Mononuclear cell (primary cell): ENCODE data around the gene COX7C. TPM values are rescaled to one million over a fixed set of nuclear protein-coding genes. Genes with fewer than 3 reads are reported as not detected.
"Not testable (repeated sequence)": the region's sequence is repeated elsewhere in the genome, so short reads cannot be mapped to it uniquely, and the experiment has no call there.

Source experiments
- H3K27me3 ChIP-seq: 2 replicates; pipeline ENCODE4 v1.6.0; 2011; ENCODE audit warnings: low read length, control low read depth; ENCODE audit not compliant: insufficient read depth
- H3K4me1 ChIP-seq: 2 replicates; pipeline ENCODE4 v1.5.1; 2011; ENCODE audit warnings: mild to moderate bottlenecking, low read length, control low read depth; ENCODE audit not compliant: insufficient read depth
- H3K4me3 ChIP-seq: 2 replicates; pipeline ENCODE4 v1.5.1; 2011; ENCODE audit warnings: mild to moderate bottlenecking, low read length, moderate library complexity
- H3K9me3 ChIP-seq: 2 replicates; pipeline ENCODE4 v1.5.1; 2011; ENCODE audit warnings: low read depth, mild to moderate bottlenecking, control low read depth, low read length
- total RNA-seq: library from RNA; depleted of rRNA; stranded (reverse); fragments of >200 nt; gene quantifications from one replicate; pipeline ENCODE4 v1.2.3, GENCODE V29; 2012

The COX7C gene
- total RNA-seq, 1 donor, result 309 TPM

- Histone ChIP-seq H3K27me3 (peaks cover 11% of the 10 kb centered on the region), H3K4me1 (no peaks in the 10 kb centered on the region), H3K4me3 (no peak overlapping the region), H3K9me3 (no peaks in the 10 kb centered on the region)
Observed at GRCh38 chr5:86640998-86641397, 23.3 kb downstream of the COX7C start.

GRCh38 chr5:86644843-86645242 is 27.1 kb downstream of the COX7C start:
- Histone ChIP-seq H3K27me3 (peaks cover 2% of the 10 kb centered on the region), H3K4me3 (no peak overlapping the region), H3K9me3 (no peaks in the 10 kb centered on the region), H3K4me1 (no peaks in the 10 kb centered on the region)

- Histone ChIP-seq H3K9me3 (no peaks in the 10 kb centered on the region), H3K4me1 (no peaks in the 10 kb centered on the region), H3K27me3 (no peaks in the 10 kb centered on the region), H3K4me3 (no peak overlapping the region)
Observed at GRCh38 chr5:86645885-86646284, 28.1 kb downstream of the COX7C start.

- no peaks in the 10 kb centered on the region for H3K9me3 ChIP-seq
- no peaks in the 10 kb centered on the region for H3K4me1 ChIP-seq
- H3K27me3 ChIP-seq, result no peaks in the 10 kb centered on the region
Observed at GRCh38 chr5:86646671-86647070, 28.9 kb downstream of the COX7C start.

GRCh38 chr5:86649832-86650505 is 32.2 kb downstream of the COX7C start:
- H3K4me1 ChIP-seq, result no peaks in the 10 kb centered on the region

More at GRCh38 chr5:86646671-86647070, 28.9 kb downstream of the COX7C start:
- no peak overlapping the region for H3K4me3 ChIP-seq

GRCh38 chr5:86660771-86661170 is 43.0 kb downstream of the COX7C start:
- not testable (repeated sequence) for H3K4me1 ChIP-seq, H3K4me3 ChIP-seq, H3K27me3 ChIP-seq, H3K9me3 ChIP-seq

More at GRCh38 chr5:86649832-86650505, 32.2 kb downstream of the COX7C start:
- Histone ChIP-seq H3K4me3 (no peak overlapping the region), H3K9me3 (no peaks in the 10 kb centered on the region), H3K27me3 (no peaks in the 10 kb centered on the region)

GRCh38 chr5:86664173-86664572 is 46.4 kb downstream of the COX7C start:
- no peaks in the 10 kb centered on the region for H3K9me3 ChIP-seq
- no peaks in the 10 kb centered on the region for H3K27me3 ChIP-seq
- H3K4me1 ChIP-seq, result no peaks in the 10 kb centered on the region
- H3K4me3 ChIP-seq, result no peak overlapping the region

- H3K4me1 ChIP-seq, result no peaks in the 10 kb centered on the region
- no peaks in the 10 kb centered on the region for H3K9me3 ChIP-seq
- no peak overlapping the region for H3K4me3 ChIP-seq
- no peaks in the 10 kb centered on the region for H3K27me3 ChIP-seq
Observed at GRCh38 chr5:86665984-86666760, 48.4 kb downstream of the COX7C start.

- Histone ChIP-seq H3K4me1 (no peaks in the 10 kb centered on the region), H3K4me3 (no peak overlapping the region), H3K9me3 (no peaks in the 10 kb centered on the region), H3K27me3 (no peaks in the 10 kb centered on the region)
Observed at GRCh38 chr5:86666981-86667380, 49.2 kb downstream of the COX7C start.
